OCI-M2 (cell line): Measurements from ENCODE around the gene PLCL2.

Source experiments
- DNase-seq: peaks from one replicate; lab custom pipeline; 2025; ENCODE audit not compliant: unreplicated experiment; lab: John Stamatoyannopoulos, UW

PLCL2 gene

GRCh38 chr3:16890597-16891333 is 6.0 kb downstream of the PLCL2 start:
- no peak for DNase-seq

- DNase-seq = no peak
Observed at GRCh38 chr3:16893618-16894200, 9.0 kb downstream of the PLCL2 start.

DNA sequence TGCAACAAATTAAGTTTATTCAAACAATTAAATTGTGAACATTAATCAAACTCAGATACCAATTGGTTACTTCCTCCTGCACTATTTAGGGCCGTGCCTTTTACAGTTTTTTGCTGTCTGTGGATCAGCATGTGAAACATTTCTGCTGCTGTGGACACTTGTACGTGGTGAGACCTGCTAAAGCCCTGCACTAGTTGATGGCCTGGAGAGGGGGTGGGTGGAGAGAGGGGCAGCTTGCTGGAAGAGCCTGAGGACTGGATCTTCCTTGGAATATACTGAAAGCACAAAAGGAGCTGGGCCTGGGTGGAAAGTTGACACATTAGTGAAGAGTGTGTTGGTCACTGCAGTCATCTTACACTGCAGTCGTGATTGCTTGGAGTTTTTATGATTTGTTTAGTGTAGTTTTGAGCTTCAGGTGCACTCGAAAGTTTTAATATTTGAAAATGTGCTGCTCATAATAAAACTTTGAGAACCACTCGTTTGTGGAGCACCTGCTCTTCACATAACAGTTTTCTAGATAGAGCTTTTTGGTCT is 11.4 kb downstream of the PLCL2 start:
- no peak for DNase-seq

DNA sequence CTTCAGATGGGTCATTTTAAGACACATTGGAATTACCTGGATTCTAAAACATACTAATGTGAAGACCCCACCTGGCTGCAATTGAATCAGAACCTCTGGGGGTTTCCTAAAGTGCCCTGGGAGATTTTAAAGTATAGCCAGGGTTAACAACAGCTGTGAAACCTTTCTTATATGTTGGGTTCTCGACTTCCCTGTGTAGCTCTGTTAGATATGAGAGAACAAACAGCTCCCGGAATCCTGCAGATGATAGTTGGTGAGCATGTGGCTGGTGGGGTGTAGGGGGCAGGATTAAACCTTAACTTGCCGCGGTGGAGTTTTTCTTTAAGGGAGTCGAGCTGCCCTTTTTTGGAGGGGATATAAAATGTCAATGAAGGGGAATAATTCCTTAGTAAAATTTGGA is 12.1 kb downstream of the PLCL2 start:
- DNase-seq = no peak

GRCh38 chr3:16897254-16897926 is 12.6 kb downstream of the PLCL2 start:
- no peak for DNase-seq

DNA sequence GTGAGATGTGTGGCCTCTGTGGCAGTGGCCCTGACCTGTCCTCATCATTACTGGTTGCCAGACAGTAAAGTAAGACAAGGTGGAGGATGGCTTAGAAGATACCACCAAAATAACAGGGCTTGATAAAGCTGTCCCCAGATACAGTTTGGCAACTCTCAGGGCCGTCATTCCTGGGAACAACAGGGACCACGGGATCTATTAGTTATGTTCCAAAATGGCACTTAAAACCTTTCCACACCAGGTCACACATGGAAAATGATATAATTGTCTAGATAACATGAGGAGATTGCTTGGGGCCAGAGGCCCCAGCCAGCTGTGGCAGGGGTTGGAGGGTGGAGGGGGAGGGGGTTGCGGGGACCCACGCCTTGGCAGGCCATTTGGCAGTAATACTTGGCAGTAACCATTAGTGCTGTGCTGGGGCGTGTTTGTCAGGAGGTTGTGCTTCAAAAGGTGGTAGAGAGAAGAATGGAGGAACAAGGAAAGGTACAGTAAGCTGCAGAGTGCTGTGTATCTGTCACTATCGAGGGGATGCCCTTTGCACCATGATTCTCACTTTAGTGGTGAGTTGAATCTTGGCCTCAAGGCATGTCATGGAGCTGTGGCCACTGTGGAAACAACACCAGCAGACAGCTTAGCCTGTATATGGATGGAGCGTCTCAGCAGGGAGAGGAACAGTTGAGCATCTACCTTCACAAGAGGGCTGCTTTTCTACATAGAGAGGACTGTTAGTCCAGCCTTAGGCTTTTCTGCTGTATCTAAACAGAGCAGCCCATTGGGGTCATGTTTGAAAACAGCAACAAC is 14.0 kb downstream of the PLCL2 start:
- DNase-seq = no peak

DNA sequence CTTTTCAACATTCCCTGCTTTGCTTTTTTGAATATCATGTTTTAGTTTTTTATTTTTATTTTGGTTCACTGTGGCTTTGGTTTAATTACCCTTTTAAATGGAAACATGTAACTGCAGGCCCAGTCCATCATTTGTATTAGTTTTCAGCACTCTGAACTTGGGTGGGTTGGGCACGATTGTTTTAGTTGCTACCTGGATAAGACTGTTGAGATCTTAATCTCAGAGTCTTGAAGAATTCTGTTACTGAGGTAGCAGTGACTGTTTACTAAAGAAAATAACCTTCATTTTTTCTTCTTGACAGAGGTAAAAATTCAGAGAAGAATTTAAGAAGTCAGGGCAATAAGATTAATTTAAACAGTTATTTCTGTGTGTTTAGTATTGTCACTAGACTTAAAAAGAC is 15.2 kb downstream of the PLCL2 start:
- DNase-seq = no peak

DNA sequence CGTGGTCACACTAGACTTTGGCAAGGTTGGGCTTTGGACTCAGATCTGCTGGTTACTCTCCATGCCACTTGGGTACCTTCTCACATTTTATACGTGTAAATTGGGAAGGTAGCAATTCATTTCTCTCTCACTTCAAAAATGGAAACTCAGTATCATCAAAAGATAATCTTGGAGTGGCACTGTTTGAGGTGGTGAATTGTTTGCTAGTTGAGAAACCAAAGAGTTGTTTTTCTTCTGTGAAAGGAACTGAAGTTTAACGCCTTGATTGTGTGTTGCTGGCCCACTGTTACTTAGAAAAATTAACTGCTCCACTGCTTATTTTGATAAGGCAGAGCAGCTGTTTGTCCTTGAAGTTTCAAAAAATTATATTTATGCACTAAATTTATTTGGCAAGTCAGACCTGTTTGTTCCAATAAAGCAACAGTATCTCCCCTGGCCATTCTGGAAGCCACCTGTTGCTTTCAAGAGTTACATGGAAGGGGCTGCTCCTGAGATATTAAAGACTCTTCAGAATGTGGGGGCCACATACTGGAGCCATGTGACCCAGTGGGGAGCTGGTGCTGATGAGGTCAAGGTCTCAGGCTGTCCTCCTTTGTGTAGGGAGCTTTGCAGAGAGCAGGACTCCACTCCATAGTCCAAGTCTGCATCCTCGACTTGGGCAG is 16.2 kb downstream of the PLCL2 start:
- no peak for DNase-seq

DNA sequence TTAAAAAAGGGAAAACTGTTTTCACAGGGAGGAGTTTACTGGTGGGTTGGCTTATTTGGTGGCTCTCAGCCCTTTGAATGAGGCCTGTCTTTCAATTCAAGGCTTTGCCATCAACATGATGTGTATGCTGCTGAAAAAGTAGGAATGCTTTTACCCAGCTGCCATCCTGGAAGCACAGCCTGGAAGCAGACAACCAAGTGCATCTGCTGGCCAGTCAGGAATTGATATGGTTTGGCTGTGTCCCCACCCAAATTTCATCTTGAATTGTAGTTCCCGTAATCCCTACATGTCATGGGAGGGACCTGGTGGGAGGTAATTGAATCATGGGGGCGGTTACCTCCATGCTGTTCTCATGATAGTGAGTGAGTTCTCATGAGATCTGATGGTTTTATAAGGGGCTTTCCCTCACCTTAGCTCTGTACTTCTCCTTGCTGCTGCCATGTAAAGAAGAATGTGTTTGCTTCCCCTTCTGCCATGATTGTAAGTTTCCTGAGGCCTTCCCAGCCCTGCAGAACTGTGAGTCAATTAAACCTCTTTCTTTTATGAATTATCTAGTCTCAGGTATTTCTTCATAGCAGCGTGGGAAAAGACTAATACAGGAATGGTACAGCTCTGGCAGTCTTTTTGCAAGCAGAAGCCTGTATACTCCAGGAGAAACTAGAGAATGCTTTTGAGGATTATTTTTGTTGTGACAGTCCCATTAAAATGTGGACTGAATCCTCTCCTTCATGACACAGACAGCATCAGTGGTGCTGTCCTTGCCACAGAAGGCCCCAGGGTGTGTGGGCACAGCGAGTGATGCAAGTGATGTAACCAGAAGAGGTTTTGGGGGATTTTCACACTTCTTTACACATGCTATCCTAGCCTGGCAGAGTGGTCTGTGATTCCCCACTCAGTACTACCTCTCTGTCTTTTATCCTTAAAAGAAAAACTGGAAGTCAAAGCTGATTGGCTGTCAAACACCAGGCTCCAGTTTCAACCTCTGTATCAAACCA is 20.0 kb downstream of the PLCL2 start:
- no peak for DNase-seq

- no peak for DNase-seq
Observed at GRCh38 chr3:16905704-16906103, 20.9 kb downstream of the PLCL2 start.

DNA sequence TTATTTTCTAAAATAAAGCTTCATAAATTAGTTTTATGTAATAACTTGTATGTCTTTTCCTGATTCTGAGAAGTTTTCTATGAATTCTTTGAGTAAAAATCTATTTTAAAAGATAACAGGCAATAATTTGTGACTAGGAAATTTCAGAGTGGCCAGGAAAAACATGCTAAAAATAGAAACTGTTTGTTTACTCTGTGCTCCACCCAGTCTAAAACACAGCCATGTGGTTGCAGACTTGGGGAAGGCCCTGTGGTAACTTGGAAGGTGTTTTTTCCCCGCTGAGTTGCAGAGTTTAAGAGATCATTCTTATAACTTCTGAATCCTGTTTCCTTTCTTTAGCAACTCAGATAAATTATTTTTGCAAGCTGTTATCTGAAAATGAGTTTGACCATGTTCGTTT is 21.9 kb downstream of the PLCL2 start:
- DNase-seq = no peak

DNA sequence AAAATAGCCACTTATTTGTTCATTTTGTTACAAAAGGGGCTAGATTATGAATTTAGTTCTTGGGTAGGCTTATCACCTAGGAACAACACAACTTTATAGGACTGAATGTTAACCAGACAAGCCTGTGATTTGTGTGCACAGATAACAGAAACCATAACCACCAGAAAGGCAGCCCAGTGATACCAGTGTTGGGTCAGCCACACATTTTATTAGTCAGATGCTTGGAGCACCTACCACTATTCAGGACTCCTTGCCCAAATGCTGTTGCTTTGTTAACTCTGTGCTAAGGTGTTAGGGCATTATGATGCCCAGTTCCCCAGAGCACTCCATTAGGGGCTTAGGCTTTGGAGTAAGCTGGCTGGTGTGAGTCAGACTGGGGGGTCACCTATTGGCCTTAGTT is 22.5 kb downstream of the PLCL2 start:
- DNase-seq = no peak

DNA sequence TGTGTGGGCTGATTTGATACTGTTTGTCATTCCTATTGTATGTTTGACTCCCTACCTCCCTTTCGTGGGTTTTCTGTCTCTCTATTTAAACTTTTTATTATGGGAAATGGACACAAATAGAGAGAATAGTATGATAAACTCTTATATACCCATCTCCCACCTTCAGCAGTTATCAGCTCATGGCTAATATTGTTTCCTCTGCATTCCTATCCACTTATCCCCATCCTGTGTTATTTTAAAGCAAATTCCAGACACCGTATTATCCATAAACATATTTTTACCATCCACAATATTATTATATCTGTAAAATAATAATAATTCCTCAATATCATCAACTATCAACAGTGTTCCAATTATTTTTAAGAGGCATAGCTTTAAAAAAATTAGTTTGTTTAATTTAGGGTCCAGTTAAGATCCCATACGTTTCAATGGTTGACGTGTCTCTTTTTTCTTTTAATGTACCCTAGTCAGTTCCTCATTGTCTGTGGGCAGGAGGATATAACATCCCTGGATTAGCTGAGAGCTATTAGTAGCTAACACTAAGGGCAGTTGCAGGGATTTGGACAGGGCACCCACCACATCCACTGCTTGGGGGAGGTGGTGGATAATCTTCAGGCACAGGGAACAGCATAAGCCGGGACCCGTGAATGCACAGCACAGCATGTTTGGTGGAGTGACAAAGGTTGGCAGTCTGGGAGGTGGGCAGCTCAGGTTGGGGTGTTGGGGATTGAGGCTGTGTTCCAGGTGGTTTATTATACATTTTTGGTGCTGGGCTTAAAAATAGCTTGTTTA is 23.5 kb downstream of the PLCL2 start:
- DNase-seq = no peak

- DNase-seq = peak; percentile 37
Observed at GRCh38 chr3:16908896-16909295, 24.1 kb downstream of the PLCL2 start.

- DNase-seq = no peak
Observed at GRCh38 chr3:16909802-16910201, 25.0 kb downstream of the PLCL2 start.

GRCh38 chr3:16910207-16910606 is 25.5 kb downstream of the PLCL2 start:
- DNase-seq = no peak

DNA sequence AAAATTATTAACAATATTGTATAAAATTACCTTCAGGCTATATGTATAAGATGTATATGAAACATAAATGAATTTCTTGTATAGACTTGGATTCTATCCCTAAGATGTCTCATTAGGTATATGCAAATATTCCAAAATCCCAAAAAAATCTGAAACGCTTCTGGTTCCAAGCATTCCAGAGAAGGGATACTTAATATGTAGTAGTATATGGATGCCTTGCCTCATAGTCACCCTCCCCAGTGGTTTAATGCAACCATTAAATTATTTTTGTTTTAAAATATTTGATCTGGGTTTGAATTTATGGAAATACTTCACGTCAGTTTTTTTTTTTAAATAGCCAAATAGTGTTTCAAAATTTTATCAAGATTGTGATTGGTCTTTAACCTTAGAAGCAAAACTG is 27.2 kb downstream of the PLCL2 start:
- no peak for DNase-seq

DNA sequence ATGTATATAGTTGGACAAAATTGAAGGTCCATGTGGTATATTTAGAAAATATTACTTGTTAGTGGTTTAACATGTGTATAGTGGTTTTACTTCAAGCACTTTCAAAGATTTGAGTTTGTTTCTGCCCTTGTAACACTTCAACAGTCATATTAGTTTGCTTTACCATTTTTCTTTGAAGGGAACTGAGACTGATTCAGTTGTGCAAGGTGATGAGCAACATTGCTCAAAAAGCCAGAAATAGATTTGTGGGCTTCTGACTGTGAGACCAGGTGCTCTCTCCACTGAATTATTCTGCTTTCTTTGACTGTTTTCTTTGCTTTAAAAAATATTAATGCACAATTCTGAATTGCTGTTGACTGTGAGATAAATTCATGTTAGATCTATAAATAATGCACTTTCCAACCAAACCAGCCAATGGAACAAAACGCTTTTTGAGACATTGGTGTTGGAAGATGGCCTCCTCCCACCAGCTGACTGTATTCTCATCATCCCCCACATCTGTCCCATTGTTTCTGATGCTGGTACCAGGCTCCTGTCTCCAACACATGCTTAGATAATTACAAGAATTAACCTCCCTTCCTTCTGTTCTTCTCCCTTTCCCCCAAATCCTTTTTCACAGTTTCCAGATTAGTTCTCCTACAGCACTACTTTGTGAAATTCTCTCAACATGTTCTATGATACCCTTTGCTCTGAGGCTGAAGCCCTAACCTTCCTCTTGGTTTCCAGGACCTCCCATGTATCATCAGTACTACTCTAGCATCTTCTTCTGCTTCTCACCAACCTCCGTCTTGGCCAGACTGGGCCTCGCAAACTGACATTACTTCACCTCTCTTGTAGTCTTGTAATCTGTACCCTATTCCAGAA is 27.9 kb downstream of the PLCL2 start:
- no peak for DNase-seq
